ENCODE data around the gene SORCS2.

DNA sequence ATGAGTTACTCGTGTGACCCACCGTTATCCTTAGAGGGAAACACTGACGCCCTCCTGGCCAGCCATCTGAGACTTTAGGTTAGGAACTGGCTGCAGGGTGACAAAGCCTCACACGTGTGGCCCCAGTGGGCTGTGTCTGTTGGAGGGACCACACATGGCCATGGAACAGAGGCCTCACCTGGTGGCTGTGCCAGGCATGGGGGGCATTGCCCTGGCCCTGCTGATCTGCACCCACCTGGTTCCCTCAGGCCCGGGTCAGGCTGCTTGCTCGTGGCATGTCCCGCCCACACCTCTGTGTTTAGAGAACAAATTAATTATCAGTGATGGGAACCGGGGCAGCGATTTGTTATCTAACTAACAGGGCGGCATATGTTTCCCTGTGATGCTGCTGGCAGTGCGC lies 343.3 kb downstream of the SORCS2 start:
- no peak for TF ChIP-seq EZH2 (IDR thresholded peaks at IDR 0.05)
- no peak for TF ChIP-seq FOXP2 (optimal IDR thresholded peaks at IDR 0.05; ENCODE audit: control extremely low read depth, extremely low read length, insufficient read depth)
- no peak for TF ChIP-seq POLR2AphosphoS5 (IDR thresholded peaks at IDR 0.05; ENCODE audit: borderline replicate concordance, low read depth, low read length)

Measured in SK-N-MC (cell line).